ENCODE results near the gene CFAP74. TPM values are rescaled to one million over a fixed set of nuclear protein-coding genes. Genes with fewer than 3 reads are reported as not detected.

Gene CFAP74
- total and polyA plus RNA-seq, 9 of the 15 experiments (the other 6 are each of a cell fraction or from before 2014, with no cell fraction given), result 0.03 to 0.15 (median 0.05) TPM; not detected in 6

- intact Hi-C loops (cut with micrococcal nuclease), result no loop called here
- Histone ChIP-seq H3K79me2 (ENCODE audit: control insufficient read depth, insufficient read depth, low read length) (peaks cover 7% of the 10 kb centered on the region; the same call in 2 of the 3 replicates), H3K4me1 (replicated peaks in 1 of 2; ENCODE audit: control insufficient read depth in 2 of 2, insufficient read depth in 2 of 2, low read length in 2 of 2) (peaks cover 12 to 59% of the 10 kb centered on the region in 2 experiments; a peak in 4 of 5 replicates), H3K27me3 (ENCODE audit: control insufficient read depth in 2 of 2, insufficient read depth in 2 of 2, low read length in 2 of 2) (no peaks in the 10 kb centered on the region), H3K36me3 (ENCODE audit: control insufficient read depth, insufficient read depth, low read length) (no peaks in the 10 kb centered on the region), H3K9me3 (replicated peaks; ENCODE audit: control insufficient read depth, insufficient read depth, low read depth, low read length) (no peaks in the 10 kb centered on the region), H2AFZ (ENCODE audit: low read depth, low read length) (no peak overlapping the region), H3K4me2 (ENCODE audit: insufficient read depth, low read length) (peak overlapping the region; percentile 51; the same call in 1 of the 2 replicates), H3K27ac (ENCODE audit: extremely low read depth, low read depth, low read length) (no peak overlapping the region), H3K9me1 (ENCODE audit: control insufficient read depth, insufficient read depth, low read length) (no peaks in the 10 kb centered on the region), H3K9ac (ENCODE audit: insufficient read depth in 1 of 2, low read depth in 2 of 2, low read length in 2 of 2) (peak overlapping the region; percentile 38 to 88), H4K20me1 (replicated peaks; ENCODE audit: control insufficient read depth, insufficient read depth, low read length) (0 out of 2 replicates have a peak, but pooled peaks cover 2% of the 10 kb centered on the region), H3K4me3 (no peak overlapping the region; the same call in 1 of the 2 replicates)
- ChIA-PET POLR2A (interaction anchor here (0.5 to 2.4 kb wide), 7 partner anchors 14 to 1287 kb away, joined by 3 to 9 read pairs (median 3); no protein-coding TSS in a partner anchor), CTCF (ENCODE audit: low intra/inter-chr PET ratio) (no interaction called here)
- in situ Hi-C loops (cut with MboI), result loop anchor here (10.0 kb wide), 1 partner anchor 545 kb away; no protein-coding TSS in a partner anchor
- DNase-seq (ENCODE audit: extremely low read depth in 1 of 4, low spot score in 3 of 4) (no peak), ATAC-seq (no peak), FAIRE-seq (peak; percentile 78)
- TF ChIP-seq SP1 (CRISPR knock-in tag; IDR thresholded peaks at IDR 0.05), result no peak
- 0 out of 4 replicates have a peak, but pooled peaks of 1 of the 2 experiments have one; percentile 40 for TF ChIP-seq FOXK2 (conservative IDR thresholded peaks at IDR 0.05 in 1 of 2, IDR thresholded peaks at IDR 0.05 in 1 of 2; ENCODE audit: low read depth in 2 of 2)
- WGBS (ENCODE audit: insufficient coverage, low coverage, missing lambda C conversion rate), result 86% methylated on average over 5 of the region's 6 CpGs
- BruUV-seq (replicated peaks), result no TSS peak
These were observed 93.5 kb downstream of the CFAP74 start for GRCh38 chr1:1910033-1910465.

GRCh38 chr1:1908506-1908791 lies 95.1 kb downstream of the CFAP74 start:
- H3K4me3 ChIP-seq, result peak overlapping the region; percentile 56
- WGBS (ENCODE audit: insufficient coverage, low coverage, missing lambda C conversion rate), result 15% methylated on average over 21 of the region's 21 CpGs
- H3K9me3 ChIP-seq (replicated peaks; ENCODE audit: control insufficient read depth, insufficient read depth, low read depth, low read length), result no peaks in the 10 kb centered on the region
- H3K27me3 ChIP-seq (ENCODE audit: control insufficient read depth in 2 of 2, insufficient read depth in 2 of 2, low read length in 2 of 2), result no peaks in the 10 kb centered on the region
- intact Hi-C loops (cut with micrococcal nuclease), result loop anchor here (5.0 kb wide), 1 partner anchor 396 kb away; the partner anchor contains the start of gene ATAD3A
- peak overlapping the region; percentile 90 to 99 for H3K9ac ChIP-seq (ENCODE audit: insufficient read depth in 1 of 2, low read depth in 2 of 2, low read length in 2 of 2)
- in situ Hi-C loops (cut with MboI), result loop anchor here (5.0 kb wide), 1 partner anchor 121 kb away; no protein-coding TSS in a partner anchor
- peak overlapping the region; percentile 74 for H3K4me2 ChIP-seq (ENCODE audit: insufficient read depth, low read length)
- H3K4me1 ChIP-seq (replicated peaks in 1 of 2; ENCODE audit: control insufficient read depth in 2 of 2, insufficient read depth in 2 of 2, low read length in 2 of 2), result peaks cover 12 to 50% of the 10 kb centered on the region in 2 experiments; a peak in 4 of 5 replicates
- H3K27ac ChIP-seq (ENCODE audit: extremely low read depth, low read depth, low read length), result peak overlapping the region; percentile 90
- FAIRE-seq, result no peak
- peak; percentile 13 for ATAC-seq
- H2AFZ ChIP-seq (ENCODE audit: low read depth, low read length), result peak overlapping the region; percentile 97
- H3K36me3 ChIP-seq (ENCODE audit: control insufficient read depth, insufficient read depth, low read length), result no peaks in the 10 kb centered on the region
- TSS peak; percentile 89 for BruUV-seq (replicated peaks)
- ChIA-PET CTCF (ENCODE audit: low intra/inter-chr PET ratio) (interaction anchor here (0.6 to 1.2 kb wide), 2 partner anchors 50 to 136 kb away, joined by 4 read pairs; no protein-coding TSS in a partner anchor), POLR2A (interaction anchor here (1.1 to 2.4 kb wide), 6 partner anchors 9 to 128 kb away, joined by 3 to 10 read pairs (median 7); no protein-coding TSS in a partner anchor)
- no peaks in the 10 kb centered on the region for H4K20me1 ChIP-seq (replicated peaks; ENCODE audit: control insufficient read depth, insufficient read depth, low read length)
- no peaks in the 10 kb centered on the region for H3K9me1 ChIP-seq (ENCODE audit: control insufficient read depth, insufficient read depth, low read length)
- DNase-seq (ENCODE audit: extremely low read depth in 1 of 4, low spot score in 3 of 4), result no peak
- peaks cover 7% of the 10 kb centered on the region; the same call in 2 of the 3 replicates for H3K79me2 ChIP-seq (ENCODE audit: control insufficient read depth, insufficient read depth, low read length)
- TF ChIP-seq FOXM1 (IDR thresholded peaks at IDR 0.05; ENCODE audit: low read depth) (no peak), FOXM1 (CRISPR knock-in tag; IDR thresholded peaks at IDR 0.05; ENCODE audit: low read depth) (peak; percentile 49; the same call in 1 of the 2 replicates), ZBTB33 (CRISPR knock-in tag; IDR thresholded peaks at IDR 0.05) (peak; percentile 58; the same call in 1 of the 2 replicates), EGR1 (conservative IDR thresholded peaks at IDR 0.05) (peak; percentile 18; the same call in 1 of the 2 replicates), HNRNPL (IDR thresholded peaks at IDR 0.05; ENCODE audit: low read depth, low read length) (peak; percentile 69; the same call in 1 of the 2 replicates)
